COLO829 (cell line): ENCODE data around the gene MAMDC2.

ENCODE experiments used
- DNase-seq: peaks from one replicate; pipeline ENCODE4 v3.0.0; 2012; ENCODE audit warnings: low spot score

MAMDC2 gene

DNA sequence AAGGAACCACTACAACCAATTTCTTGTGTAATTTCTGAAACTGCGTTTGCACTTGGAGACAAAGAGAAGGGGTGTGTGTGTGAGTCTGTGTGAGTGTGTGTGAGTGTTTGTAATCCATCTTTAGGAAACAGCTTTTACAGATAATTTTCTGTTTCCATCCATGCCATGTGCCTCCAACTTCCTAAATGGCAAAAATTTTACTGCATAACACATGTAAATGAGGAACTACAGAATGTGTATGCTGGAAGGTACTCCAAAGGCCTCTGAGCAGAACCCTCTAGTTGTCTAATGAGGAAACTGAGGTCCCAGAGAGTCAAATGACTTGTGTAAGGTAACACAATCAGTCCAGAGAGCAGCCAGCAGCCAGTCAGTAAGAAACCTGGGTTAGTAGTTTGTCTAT lies 20.8 kb downstream of the MAMDC2 start:
- DNase-seq: no peak

DNA sequence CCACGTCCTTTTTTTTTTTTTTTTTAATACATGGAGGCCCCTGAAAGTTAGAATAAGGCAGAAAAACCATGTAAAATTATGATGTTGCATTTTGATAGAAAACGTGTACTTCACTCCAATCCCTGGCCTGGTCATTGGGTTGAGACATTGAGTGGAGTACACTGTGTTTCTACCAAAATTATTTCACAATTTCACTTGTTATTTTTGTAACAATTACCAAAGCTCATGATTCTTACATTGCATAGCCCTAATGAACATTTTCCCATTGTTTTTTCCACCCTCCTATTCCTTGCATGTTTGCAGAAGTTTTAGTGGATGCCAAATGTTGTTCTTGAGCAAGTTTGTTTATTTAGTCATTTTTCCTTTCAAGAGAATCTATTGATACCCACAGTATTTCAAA lies 21.9 kb downstream of the MAMDC2 start:
- DNase-seq: no peak

DNA sequence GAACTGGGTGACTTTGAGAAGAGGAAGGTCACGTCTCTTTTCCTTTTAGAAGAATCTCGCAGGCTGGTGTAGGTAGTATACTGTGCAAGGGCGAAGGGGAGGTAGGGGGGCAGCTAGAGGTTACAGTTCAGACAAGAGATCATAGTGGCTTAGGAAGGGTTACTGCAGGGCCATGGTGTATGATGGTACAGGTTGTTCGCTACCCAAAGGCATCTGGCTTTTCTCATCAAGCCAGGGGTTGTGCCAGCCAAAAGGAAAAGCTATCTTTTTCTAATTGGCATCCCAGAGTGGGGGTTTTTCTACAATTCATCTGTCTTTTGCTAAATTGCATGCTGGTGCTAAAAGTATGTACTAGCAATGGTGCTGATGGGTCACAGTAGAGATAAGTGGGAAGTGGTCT lies 22.8 kb downstream of the MAMDC2 start:
- DNase-seq: no peak

DNA sequence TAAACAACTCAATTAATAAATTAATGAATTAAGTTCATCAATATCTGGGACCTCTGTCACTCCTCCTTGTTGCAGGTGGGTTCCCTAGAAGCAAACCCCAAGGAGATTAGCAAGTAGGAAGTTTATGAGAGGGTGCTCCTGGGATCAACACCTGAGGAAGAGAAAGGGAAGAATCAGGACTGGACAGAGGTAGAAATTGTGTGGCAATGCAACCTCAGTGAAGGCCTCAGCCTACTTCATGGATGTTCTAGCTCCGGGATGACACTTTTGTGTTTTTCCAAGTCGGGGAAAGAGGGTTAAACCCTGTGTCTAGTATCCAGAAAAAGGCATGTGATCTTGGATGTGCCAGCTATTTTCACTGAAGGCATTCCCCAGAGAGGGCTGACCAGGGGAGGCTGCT lies 23.2 kb downstream of the MAMDC2 start:
- DNase-seq: no peak

DNA sequence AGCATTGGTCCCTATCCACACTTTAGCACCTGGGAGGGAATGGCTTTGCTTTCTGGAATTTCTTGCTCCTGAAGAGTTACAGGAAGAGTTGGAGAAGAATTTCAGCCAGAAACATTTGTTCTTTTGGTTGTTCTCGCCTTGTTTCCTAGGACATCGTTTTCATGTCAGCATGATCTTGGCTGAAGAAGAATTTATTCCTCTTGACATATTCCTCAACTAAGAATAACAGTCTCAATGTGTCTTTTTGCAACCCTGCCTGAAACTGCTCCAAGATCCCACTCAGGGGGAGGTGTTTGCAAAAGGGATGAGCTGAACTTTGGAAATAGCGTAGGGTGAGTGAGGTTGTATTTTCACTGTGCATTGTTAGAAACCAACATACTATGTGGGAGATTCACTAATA lies 26.1 kb downstream of the MAMDC2 start:
- DNase-seq: no peak

DNA sequence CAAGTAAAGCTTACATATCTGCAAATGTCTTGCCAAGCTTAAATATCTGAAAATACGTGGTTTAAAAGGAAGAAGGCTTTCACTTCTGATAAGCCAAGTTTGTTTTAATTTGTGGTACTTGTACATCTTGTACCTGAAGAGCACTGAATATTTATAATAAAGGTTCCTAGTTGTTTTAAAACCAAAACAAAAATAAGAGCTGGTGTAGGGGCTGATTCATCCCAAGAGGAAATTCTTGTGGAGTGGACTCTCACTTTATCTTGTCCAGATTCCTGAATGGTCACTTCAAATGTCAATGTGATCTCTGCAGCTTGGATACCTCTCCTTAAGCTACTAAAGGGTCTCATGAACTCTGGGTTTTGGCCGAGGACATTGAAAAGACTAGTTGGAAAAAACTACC lies 29.5 kb downstream of the MAMDC2 start:
- DNase-seq: no peak

DNA sequence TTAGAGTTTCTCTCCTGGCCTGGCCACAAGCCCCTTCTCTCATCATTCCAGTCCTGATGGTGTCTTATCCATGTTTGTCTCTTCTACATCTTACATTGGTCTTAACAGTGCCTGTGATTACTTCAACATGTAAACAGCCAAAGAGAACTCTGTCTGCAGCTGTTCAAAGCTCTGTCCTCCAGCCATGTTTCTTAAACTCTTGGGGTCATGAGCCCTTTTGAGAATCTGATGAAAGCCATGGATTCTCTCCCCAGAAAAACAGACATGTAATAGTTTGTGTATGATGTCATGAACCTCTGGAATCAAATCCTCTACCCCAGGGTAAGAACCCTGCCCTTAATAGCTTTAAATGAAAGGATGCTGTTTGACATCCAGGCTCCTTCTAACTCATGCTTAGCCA lies 30.1 kb downstream of the MAMDC2 start:
- DNase-seq: no peak

DNA sequence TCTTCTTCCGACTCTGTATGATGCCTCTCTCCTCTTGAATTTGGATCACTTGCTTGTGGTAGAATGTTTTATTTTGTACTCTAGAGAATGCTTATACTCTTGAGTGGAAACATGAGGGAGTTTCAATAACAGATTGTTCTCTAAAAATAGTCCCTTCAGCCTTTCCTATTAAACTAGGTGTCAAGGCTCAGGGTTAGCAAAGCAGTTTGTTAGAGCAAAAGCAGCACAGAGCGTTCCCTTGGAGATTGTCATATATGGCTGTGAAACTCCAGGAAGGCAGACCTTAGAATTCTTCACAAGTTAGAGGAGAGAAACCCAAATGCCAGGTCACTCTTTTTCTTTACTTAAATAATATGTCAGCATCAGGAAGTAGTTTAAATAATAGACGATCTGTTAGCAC lies 33.0 kb downstream of the MAMDC2 start:
- DNase-seq: no peak

DNA sequence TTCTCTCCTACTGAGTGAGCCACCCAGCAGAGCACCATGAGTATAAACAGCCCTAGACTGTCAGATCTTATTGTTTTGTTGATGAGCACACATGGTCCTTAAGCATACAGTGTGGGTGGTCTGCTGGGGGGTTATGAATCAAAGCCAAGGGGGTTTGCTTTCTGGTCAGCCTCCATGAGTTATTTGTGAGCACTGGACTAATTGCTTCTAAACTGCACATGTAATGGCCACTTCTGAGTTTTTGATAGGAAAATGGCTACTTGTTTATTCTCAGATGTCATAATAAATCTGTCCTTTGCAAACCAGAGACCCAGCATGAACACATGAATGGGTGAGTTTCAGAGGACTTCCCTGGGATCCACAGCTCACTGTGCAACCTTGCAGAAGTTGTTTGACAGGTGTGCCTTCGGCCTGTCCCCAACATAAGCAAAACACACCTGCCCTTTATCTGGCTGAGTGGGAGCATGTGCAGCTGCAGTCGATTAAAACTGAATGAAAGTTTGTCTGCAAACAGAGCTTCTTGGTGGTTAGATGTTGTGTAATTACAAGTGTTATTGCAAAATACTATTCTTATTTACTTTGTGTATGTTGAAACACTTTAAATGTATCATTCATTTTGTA lies 35.9 kb downstream of the MAMDC2 start:
- no peak for DNase-seq

DNA sequence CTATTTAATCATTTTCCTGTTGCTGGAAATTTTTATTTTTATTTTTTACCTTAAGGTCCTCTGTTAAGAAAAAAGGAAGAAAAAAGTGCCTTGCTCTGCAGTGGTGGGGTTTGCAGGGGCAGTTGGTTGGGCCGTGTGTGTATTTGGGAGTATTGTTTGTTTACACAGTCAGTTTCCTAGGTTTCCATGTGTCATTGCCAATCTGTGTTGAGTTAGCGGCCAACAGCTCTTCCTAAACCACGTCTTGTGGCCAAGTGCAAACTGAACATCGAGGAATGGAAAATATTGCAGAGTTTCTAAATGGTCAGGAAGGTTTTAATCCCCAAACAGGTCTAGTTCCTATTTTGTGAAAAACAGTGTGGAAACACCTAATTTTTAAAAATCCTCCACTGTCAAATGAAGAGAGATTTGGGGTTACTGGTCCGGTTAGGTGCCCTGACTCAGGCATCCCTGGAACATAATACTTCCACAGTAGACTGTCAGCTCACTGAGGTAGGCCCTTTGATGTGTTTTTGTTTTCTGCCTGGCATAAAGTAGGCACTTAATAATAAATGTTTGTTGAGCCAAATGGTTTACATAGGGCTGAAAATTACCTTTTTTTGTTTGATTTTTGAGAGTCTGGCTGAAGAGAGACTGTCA lies 37.0 kb downstream of the MAMDC2 start:
- no peak for DNase-seq

DNA sequence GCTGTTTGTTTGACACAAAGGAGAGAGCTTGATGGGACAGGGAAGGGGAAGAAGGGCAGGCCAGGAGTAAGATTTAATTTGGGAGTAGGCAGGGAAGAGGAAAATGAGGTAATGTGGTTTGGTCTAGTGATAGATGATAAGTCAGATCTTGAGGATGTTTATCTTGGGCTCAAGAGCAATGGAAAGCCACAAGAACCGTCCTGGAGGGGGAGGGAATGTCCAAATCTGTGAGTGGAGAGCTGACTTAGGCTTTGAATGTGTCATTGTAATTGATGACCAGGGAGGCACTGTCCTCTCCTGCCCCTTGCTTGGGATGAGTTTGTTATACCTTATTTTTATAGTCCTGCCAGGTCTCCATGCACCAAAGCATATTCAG lies 37.5 kb downstream of the MAMDC2 start:
- no peak for DNase-seq

DNA sequence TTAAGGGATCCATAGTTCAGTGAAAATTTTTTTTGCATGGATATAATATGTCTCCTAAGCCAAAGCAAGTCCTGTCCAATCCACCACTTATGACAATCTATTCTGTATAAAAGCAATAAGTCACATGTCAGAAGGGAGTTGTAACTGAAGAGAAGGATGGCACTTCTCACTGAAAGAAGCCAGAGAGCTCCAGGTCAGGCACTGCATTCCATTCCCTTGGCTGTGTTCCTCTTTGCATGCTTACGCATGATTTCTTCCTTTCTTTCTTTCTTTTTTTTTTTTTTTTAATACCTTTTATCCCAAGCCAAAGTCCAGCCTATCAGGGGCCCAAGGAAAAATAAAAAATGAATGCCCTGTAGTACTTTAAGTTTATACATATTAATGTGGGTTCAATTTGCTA lies 39.8 kb downstream of the MAMDC2 start:
- DNase-seq: peak; percentile 43

DNA sequence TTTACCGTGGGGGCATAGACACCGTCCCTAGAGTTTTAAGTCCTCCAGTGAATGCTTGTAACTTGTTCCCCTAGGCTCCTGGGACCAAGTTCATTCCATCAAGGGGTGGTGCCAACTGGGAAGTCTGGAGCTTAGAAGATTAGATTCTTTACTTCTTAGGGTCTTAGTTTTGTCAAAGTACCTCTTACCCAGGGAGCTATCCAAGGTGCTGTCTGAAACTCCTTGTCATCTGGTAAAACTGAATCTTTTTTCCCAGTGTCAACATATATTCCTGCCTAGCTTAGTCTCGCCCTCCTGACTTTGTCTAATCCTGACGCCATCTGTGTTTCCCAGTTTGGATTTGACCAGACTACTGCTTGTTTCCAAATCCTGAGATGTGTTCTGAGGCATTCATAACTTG lies 41.6 kb downstream of the MAMDC2 start:
- DNase-seq: peak; percentile 34

DNA sequence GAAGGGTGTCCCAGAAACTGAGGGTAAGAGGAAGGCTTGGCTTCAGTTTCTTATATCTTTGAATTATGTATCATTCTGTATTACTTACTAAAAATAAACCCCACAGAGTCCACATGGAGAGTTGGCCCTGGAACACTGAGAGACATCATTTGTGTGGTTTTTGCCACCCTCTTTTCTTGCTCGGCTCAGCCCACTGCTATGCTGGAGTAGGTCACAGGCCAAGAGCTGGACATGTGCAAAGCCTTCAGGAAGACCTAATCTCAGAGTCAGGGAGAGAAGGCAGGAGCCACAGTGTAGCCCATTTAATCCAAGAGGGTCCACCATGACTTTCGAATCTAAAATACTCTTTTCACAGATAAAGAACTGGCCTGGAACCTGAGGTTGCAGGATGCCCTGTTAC lies 47.5 kb downstream of the MAMDC2 start:
- DNase-seq: no peak

DNA sequence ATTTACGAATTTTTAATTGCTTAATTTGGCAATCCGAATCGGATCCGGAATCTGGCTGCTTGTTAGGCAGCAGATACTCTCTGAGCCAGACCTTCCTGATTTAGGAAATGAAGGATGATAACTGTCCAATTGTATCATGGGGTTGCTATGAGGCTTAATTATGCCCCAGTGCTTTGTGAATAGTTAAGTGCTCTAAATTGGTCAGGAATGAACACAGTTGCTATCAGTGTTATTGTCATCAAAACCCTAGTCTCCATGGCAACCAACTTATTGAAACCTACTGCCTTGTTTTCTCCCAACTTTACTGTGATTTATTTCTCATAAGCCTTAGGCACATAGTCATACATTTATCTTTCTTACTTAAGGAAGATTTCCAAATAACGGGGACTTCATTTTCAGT lies 47.9 kb downstream of the MAMDC2 start:
- DNase-seq: no peak

DNA sequence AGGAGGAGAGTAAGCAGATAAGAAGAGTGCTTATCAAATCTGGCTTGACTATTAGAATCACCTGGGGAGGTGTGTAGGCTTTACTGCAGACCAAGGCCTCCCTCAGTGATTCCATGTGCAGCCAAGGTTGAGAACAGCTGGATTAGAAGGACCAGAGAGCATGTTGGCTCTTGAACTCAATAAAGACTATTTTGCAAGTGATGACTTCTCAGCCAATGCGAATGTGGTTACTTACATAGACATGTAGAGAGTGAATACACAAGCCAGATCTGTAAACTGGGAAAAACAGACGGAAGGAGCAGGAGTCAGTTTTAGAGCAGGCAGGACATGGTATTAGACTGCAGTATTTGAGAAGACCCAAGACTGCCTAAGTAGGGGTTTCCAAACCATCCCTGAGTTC lies 48.5 kb downstream of the MAMDC2 start:
- no peak for DNase-seq

DNA sequence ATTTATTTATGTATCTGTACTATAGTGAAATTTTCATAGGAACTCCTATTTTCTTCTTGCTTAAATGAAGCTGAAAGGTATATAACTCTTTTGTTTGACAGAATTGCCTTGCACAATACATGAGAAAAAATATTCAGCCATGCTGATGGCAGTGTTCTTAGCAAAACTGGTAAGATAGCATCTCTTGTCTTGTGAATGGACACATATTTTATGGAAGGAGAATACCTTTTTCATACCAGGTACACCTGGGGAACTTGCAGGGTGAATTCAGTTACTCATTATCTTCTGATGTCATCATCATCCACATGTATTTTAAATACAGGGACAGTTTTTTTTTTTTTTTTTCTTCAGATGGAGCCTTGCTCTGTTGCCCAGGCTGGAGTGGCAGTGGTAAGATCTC lies 49.4 kb downstream of the MAMDC2 start:
- DNase-seq: no peak

DNA sequence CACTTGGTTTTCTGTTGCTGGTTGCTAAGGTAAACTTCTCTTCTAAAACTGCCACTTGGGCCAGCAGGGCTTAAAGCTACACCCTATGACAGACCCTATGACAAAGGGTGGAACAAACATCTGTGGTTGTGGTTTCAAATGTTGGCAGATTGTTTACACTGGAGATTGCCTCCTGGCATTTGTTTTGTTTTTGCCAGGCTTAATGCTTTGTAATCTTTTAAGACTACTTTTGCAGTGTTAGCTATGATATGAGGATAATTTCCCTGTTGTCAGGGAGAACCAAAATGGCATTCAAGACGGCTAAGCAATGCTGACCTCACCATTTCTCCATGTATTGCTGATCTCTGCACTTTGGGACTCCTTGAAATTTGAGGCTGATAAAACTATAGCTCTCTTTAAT lies 50.3 kb downstream of the MAMDC2 start:
- no peak for DNase-seq

DNA sequence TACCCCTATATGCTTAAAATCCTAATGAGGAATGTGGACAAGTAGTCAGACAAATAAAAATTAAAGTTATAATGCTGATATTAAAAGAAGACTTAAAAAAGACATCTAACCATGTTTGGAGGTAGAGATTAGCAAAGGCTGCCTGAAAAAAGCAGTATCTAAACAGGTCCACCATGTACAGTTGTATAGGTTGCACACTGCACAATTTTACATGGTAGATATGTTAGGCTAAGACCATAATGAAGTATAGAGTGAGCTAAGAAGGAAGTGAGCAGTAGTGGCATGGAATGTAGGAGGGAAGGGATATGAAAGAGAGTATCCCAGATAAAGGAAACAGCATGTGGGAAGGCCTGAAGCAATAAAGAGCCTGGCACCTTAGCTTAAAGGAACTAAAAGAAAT lies 51.1 kb downstream of the MAMDC2 start:
- no peak for DNase-seq

DNA sequence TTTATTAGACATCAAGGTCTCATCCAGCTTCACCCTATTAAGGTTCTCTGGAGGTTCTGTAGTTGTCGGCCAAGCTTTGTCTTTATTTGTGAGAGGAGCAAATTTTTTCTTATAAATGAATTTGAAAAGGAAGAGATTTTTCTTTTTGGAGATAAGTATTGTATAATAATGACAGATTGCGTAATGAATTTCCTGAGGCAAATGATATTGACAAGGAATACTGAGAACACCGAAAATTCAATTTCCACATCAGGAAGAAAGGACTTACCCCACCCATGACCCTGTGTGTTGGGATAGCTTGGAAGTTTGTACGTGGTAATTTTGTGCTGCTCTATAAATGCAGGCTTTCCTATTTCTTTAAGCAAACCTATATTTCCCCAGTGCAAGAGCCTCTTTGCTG lies 53.5 kb downstream of the MAMDC2 start:
- DNase-seq: no peak

DNA sequence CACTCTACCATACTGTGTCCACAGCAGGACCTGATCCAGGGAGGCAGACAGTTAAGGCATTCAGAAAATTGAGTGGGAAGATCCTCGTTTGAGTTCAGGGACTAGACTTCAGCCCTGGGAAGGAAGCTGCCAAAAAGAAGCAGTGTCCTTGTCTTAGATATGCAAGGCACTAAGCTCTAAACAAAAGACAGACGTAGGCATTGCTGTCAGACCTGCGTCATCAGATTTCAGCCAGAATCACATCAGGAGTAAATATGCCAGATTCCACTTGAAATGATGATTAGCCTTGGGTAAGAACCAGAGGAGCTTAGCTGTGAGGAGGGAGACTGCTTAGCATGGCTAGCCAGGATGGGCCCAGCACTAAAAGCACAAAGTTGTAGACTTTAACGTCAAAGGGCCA lies 56.7 kb downstream of the MAMDC2 start:
- DNase-seq: no peak

DNA sequence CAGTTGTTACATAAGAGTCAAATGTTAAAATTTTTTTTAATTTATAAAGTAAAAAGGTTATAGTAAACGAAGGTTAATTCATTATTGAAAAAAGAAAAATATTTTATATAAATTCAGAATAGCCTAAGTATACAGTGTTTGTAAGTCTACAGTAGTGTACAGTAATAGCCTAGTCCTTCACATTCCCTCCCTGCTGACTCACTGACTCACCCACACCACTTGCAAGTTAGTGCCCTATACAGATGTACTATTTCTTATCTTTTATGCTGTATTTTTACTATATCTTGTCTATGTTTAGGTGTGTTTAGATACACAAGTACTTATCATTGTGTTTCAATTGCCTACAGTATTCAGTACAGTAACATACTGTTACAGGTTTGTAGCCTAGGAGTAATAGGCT lies 57.6 kb downstream of the MAMDC2 start:
- DNase-seq: no peak

DNA sequence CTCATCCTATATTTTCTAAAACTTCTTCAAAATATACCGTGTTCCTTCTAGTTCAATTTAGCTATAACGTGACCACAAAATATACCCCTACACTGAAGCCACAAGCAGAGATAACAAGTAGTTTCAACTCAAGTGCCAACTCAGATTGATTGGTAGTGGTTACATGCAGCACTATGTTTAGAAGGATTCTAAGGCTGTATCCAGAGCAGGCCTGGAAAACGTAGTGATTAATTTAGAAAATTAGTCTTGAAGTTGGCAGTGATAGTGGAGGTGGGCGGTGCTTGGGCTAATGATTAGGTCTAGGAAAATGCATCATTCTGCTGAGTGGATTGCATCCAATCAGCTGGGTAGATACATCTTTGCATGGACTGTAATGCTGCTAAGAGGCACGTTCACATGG lies 61.5 kb downstream of the MAMDC2 start:
- no peak for DNase-seq

DNA sequence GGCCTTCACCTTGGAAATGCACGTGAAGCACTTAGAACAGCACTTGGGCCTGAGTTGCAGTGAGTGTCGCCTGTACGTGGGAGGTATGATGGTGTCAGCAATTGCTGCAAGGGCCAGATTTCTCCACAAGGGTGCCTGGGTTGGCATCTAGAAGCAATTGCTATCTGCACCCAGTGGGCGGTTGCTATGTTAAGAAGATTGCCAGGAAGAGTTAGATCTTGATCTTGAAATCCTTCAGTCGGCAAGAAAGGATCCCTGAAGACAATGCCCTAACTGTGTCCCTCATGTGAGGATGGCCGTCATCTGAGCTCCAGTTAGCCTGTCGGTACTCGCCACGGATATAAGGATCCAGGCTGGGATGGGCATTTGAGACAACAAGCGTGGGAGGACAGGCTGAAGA lies 62.9 kb downstream of the MAMDC2 start:
- peak; percentile 89 for DNase-seq

DNA sequence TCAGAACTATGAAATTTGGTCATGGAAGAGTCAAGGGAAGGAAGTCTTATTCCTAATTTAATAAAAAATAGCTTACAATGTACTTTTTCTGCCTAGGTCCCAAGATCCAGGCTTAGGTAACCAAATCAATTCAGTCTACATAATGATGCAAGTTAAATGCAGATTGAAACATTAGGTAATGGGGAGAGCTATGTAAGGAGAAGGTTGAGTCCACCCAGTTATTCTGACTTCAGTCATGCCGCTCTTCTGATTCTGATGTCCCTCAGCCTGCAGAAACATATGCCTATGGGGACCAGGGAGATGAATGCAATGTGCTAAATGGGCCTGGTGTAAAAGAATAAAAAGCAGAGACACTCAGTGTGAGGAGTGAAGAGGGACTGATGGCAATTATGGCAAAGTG lies 63.9 kb downstream of the MAMDC2 start:
- DNase-seq: no peak
